Measurements from ENCODE around the gene YBX3.

GRCh38 chr12:10719482-10719881, 3.6 kb downstream of the YBX3 start:
- TF ChIP-seq CTCF (IDR thresholded peaks at IDR 0.05) (no peak), POLR2A (IDR thresholded peaks at IDR 0.05) (no peak)
